Activated CD4-positive, alpha-beta T cell treated with anti-CD3 and anti-CD28 coated beads, Interleukin-2, amount 50 U/mL, for 48 hours (primary cell): Measurements from ENCODE around the gene SAV1.

Source experiments
- DNase-seq, 2 experiments: peaks; one replicate each; pipeline ENCODE4 v3.0.0-alpha.2; 2020

Gene SAV1

GRCh38 chr14:50605766-50606165 lies 62.3 kb downstream of the SAV1 start:
- DNase-seq, result no peak

- no peak for DNase-seq
These were observed 64.5 kb downstream of the SAV1 start for GRCh38 chr14:50603565-50603964.

- DNase-seq, result no peak
These were observed 66.1 kb downstream of the SAV1 start for GRCh38 chr14:50602035-50602434.

GRCh38 chr14:50601394-50601793 lies 66.7 kb downstream of the SAV1 start:
- DNase-seq, result no peak

GRCh38 chr14:50600849-50601248 lies 67.3 kb downstream of the SAV1 start:
- no peak for DNase-seq

- no peak for DNase-seq
These were observed 68.2 kb downstream of the SAV1 start for GRCh38 chr14:50599700-50600444.

GRCh38 chr14:50598765-50599164 lies 69.3 kb downstream of the SAV1 start:
- DNase-seq, result no peak

GRCh38 chr14:50594577-50595316 lies 73.4 kb downstream of the SAV1 start:
- no peak for DNase-seq

- no peak for DNase-seq
These were observed 77.6 kb downstream of the SAV1 start for GRCh38 chr14:50590464-50590863.
